Left colon (tissue), 2 donors: ENCODE measurements around the gene GOT1. TPM values are rescaled to one million over a fixed set of nuclear protein-coding genes. Genes with fewer than 3 reads are reported as not detected.

ENCODE experiments used
- ATAC-seq: fragments of 200-7000 bp; cut with Tn5 transposase; one replicate; pipeline ENCODE4 v1.9.1; 2020; ENCODE audit warnings: mild to moderate bottlenecking, moderate library complexity
- DNase-seq, 2 donors: peaks; one replicate each; pipeline ENCODE4 v3.0.0-alpha.2; 2020
- intact Hi-C, 2 donors: fragments of 100-400 bp; cut with DNase I in 1 of 2; cut with micrococcal nuclease in 1 of 2; formaldehyde crosslinking; loops; one replicate each; pipeline versions ENCODE4 v1.11.2 to v1.14.0; 2022; cut with DNase I, micrococcal nuclease
- total RNA-seq, 2 donors: library from RNA; stranded (reverse); fragmentation: NEBNext Ultra II Directional; extraction: Animal tissue kit (Norgen Biotek cat#: 25700); gene quantifications; one replicate each; pipeline ENCODE4 v1.2.1, GENCODE V29; 2021
- donor health status: DM: no; HTN: no; CAD: no.
- donor health status: DM: yes; HTN: yes; CAD: no.

The GOT1 gene
- total RNA-seq, 2 donors from 2014 or later = 91.5 to 107 TPM

- DNase-seq (no peak), ATAC-seq (no peak)
- intact Hi-C loops = no loop called here
These were observed 57.7 kb downstream of the GOT1 start for GRCh38 chr10:99372546-99373271.

GRCh38 chr10:99370993-99371392, 59.4 kb downstream of the GOT1 start:
- intact Hi-C loops = no loop called here
- ATAC-seq = no peak
- no peak for DNase-seq

- ATAC-seq (no peak), DNase-seq (no peak)
- intact Hi-C loops = no loop called here
These were observed 60.9 kb downstream of the GOT1 start for GRCh38 chr10:99369551-99369950.

- ATAC-seq = no peak
- intact Hi-C loops = no loop called here
- DNase-seq = no peak
These were observed 61.3 kb downstream of the GOT1 start for GRCh38 chr10:99369126-99369525.

GRCh38 chr10:99368646-99369045, 61.8 kb downstream of the GOT1 start:
- intact Hi-C loops = no loop called here
- ATAC-seq = no peak
- DNase-seq = no peak

- DNase-seq (no peak), ATAC-seq (no peak)
- intact Hi-C loops = no loop called here
These were observed 63.8 kb downstream of the GOT1 start for GRCh38 chr10:99366666-99367065.

- ATAC-seq (no peak), DNase-seq (no peak)
- intact Hi-C loops = no loop called here
These were observed 64.7 kb downstream of the GOT1 start for GRCh38 chr10:99365736-99366135.

GRCh38 chr10:99365311-99365710, 65.1 kb downstream of the GOT1 start:
- ATAC-seq (no peak), DNase-seq (no peak)
- intact Hi-C loops = no loop called here

- DNase-seq (no peak), ATAC-seq (no peak)
- intact Hi-C loops = no loop called here
These were observed 66.3 kb downstream of the GOT1 start for GRCh38 chr10:99364125-99364524.

- ATAC-seq = no peak
- intact Hi-C loops = no loop called here
These were observed 69.5 kb downstream of the GOT1 start for GRCh38 chr10:99360934-99361333.

GRCh38 chr10:99358101-99358500, 72.3 kb downstream of the GOT1 start:
- ATAC-seq (no peak), DNase-seq (no peak)
- intact Hi-C loops = no loop called here

More at GRCh38 chr10:99360934-99361333, 69.5 kb downstream of the GOT1 start:
- no peak for DNase-seq

GRCh38 chr10:99357691-99358090, 72.7 kb downstream of the GOT1 start:
- ATAC-seq (no peak), DNase-seq (no peak)
- intact Hi-C loops = no loop called here

GRCh38 chr10:99353182-99353581, 77.2 kb downstream of the GOT1 start:
- intact Hi-C loops = no loop called here
- DNase-seq = no peak

GRCh38 chr10:99347672-99348071, 82.8 kb downstream of the GOT1 start:
- ATAC-seq = no peak
- intact Hi-C loops = no loop called here

More at GRCh38 chr10:99353182-99353581, 77.2 kb downstream of the GOT1 start:
- ATAC-seq = no peak

More at GRCh38 chr10:99347672-99348071, 82.8 kb downstream of the GOT1 start:
- DNase-seq = no peak

Other genes starting within 250 kb of the GOT1 start
- 1 to 10 TPM in 1 of 2 donors, under 1 TPM in 1; 0.76 to 2.8 TPM for gene HPSE2, start 194.8 kb downstream of the GOT1 start, total RNA-seq
- under 1 TPM; 0.24 to 0.36 TPM for gene CNNM1, start 101.3 kb downstream of the GOT1 start, total RNA-seq
- gene NKX2-3, start 102.3 kb upstream of the GOT1 start, total RNA-seq = 10 to 100 TPM in 1 of 2 donors, 1 to 10 TPM in 1; 3.4 to 11.7 TPM
- 10 to 100 TPM; 28.8 to 35.7 TPM for gene SLC25A28, start 189.8 kb upstream of the GOT1 start, total RNA-seq
- gene ENTPD7, start 228.9 kb upstream of the GOT1 start, total RNA-seq = 10 to 100 TPM; 20.2 to 21.5 TPM